GM19452 (cell line): Measurements from ENCODE around the gene ANKS1B.

Experiments used
- ATAC-seq: cut with Tn5 transposase; IDR thresholded peaks from one replicate; pipeline ENCODE4 v1.9.1; 2021; ENCODE audit not compliant: unreplicated experiment

The ANKS1B gene

DNA sequence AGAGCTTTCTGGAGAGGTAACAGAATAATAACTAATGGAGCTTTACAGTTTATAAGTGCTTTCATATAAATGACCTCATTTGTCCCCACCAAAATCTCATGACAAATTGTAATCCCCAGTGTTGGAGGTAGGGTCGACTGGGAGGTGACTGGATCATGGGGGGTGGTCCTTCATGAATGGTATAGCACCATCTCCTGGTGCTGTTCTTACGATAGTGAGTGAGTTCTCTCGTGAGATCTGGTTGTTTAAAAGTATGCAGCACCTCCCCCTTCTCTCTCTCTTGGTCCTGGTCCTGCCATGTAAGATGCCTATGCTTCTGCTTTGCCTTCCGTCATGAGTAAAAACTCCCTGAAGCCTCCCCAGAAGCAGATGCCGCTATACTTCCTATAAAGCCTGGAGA, 760.5 kb downstream of the ANKS1B start:
- ATAC-seq = no peak

DNA sequence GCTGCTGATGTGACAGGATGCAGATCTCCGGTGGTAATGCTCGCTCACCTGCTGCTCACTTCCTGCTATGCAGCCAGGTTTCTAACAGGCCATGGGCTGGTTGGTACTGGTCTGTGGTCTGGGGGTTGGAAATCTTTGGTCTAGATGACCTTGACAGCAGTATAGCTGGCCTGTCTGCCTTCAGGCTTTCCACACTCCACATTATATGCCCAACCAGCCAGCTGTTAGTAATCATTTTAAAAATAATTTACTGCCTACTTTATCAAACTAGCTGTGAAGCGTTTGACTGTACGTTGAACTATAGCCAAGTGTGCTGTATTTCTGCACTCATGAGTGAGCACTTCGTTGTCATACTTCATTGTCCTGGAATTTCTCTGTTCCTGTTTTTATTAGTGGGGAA, 761.2 kb downstream of the ANKS1B start:
- no peak for ATAC-seq

DNA sequence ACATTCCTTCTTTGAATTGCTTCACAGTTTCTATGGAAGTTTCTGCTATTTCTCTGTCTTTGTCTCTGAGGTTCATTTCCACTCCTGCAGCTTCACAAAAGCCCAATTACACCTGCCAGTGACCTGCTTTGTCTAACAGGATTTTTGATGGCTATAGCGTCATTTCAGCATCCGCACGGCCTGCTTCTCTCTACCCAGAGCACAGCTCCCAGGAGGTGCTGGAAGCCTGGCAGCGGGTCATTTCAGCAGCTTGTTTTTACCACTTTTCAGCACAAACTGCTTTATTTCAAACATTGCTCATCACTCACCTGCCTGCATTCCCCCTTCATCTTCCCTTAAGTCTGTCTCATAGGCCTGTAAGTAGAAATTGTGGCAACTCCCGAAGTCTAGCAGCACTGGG, 771.7 kb downstream of the ANKS1B start:
- ATAC-seq = no peak

DNA sequence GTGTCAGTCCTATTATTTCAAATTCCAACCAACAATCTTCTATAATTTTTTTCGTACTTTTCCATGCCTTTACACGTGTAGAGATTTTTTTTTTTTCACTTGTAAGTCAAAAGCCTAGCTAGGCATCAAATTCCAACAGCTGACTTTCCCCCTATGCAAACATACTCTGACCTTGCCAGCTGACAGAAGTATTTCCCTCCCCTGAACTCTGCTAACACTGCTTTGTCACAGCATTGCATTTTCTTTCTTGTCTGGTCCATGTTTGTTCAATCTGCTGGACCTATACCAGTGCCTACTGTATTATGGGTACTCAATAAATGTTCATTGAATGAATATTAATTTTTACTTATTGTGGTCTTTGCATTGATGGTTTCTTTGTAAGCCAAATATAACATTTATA, 772.5 kb downstream of the ANKS1B start:
- no peak for ATAC-seq

DNA sequence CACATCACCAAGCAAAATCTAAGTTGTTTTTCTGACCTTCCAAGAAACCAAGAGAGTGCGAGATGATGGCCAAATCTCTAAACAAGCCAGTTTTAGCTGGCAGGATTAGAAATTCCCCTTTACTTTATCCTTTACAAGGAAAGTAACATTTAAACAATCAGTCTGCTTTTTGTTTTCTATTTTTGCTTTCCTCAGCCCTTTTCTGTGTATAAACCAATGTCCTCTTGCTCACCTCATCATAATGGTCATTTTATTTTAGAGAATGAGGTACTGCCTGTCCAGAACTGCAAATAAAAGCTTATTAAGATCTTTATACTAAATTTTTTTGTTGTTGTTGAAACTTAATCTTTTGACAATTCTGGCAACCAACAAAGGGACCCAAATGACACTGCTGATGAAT, 779.6 kb downstream of the ANKS1B start:
- ATAC-seq = no peak

DNA sequence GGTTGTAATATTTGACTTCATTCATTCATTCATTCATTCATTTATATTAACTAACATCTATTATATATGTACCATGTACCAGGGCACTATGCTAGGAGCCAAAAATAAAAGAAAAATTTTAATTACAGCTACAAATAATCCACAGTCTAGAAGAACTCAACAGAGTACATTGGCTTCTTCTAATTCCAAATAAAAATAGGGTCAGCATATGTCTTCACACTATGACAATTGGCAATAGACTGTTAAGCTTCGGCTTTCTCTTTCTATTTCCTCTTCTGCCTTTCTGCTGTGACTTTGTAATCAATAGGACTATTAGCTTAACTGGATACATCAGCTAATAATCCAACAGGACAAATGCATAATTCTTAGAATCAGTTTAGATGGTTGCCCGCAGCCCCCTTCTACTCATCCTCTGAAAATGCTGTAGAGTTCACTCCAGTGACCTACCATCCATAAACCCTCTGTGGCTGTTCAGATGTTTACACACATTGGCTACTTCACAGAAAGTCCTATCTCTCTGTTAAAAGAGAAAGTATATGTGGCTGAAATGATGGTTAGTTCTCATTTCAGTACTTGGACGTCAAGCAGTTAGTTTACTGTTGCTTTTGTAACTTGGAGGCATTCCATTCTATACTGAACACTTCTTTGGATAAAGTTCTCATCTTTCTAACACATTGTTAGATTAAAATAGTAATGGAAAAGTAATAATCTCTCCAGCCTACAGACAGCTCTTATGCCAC, 782.7 kb downstream of the ANKS1B start:
- ATAC-seq = no peak

GRCh38 chr12:99200711-99201384, 783.9 kb downstream of the ANKS1B start:
- ATAC-seq = no peak

DNA sequence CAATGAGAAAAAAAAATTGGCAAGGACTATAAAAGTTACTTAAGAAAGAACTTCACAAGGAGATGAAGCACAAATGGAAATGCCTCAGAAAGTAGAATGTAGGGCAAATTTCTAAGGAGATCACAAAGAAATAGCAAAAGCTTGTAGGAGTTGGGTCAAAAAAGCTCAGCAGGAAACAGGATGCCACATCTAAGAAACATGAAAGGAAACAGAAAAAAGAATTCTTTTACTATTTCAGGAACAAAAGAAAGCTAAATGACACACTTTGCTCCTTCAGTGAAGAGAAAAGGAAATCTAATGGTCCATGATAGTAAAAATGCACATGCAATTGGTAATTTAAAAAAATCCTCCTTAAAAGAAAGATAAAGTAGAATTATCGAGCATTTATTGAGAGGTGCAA, 789.3 kb downstream of the ANKS1B start:
- ATAC-seq = no peak

- ATAC-seq = no peak
Observed at GRCh38 chr12:99192489-99192888, 792.2 kb downstream of the ANKS1B start.

- no peak for ATAC-seq
Observed at GRCh38 chr12:99176871-99177270, 807.9 kb downstream of the ANKS1B start.

- no peak for ATAC-seq
Observed at GRCh38 chr12:99170461-99170860, 814.3 kb downstream of the ANKS1B start.

DNA sequence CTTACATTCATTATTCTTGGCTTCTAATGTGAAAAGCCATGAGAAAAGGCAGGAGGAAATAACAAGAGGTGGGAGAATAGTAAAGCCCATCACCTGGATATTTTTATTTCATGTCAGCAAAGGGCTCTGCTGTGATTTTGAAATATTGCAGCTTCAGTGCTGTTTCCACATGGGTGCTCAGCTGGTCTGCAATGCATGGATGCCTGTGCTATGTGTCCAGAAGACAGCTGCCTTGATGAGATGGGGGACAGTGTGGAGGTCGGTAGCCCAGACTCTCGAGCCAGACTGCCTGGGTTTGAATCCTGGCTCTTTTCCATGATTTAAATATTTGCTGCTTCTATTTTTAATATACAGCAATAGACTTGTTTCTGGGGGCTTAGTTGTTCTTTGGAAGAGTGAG, 814.7 kb downstream of the ANKS1B start:
- ATAC-seq = no peak

DNA sequence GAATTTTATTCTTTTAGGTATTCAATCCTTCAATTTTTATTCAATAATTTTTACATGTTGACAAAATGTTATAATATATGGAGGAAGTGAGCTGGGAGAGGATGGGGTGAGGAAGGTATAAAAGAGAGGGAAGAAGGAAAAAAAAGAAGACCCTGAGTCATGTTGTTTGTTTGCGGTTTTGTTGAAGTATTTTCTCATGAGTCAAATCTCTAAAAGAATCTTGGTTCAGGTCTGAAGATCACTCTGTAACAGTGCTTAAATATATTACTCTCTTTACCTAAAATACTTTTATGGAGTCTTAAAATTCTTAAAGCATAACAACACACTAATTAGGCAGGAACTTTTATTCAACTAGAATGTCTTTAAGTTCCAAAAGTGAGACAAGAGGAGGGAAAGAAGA, 826.8 kb downstream of the ANKS1B start:
- no peak for ATAC-seq

DNA sequence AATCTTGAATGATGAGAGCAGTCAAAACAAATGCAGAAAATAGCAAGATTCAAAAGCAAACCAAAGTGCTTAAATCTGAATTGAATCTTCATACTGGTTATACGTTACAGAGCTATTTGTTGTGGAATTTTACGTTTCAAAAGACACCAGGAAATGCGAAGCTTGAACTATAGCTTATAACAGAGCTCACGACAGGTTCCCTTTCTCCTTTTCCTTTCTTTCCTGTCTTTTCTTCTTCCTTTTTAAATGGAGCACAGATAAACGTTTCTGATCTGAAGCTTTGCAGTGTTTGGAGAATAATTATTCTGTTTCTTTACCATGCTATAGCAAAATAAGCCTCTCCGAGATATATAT, 829.8 kb downstream of the ANKS1B start:
- ATAC-seq = no peak

DNA sequence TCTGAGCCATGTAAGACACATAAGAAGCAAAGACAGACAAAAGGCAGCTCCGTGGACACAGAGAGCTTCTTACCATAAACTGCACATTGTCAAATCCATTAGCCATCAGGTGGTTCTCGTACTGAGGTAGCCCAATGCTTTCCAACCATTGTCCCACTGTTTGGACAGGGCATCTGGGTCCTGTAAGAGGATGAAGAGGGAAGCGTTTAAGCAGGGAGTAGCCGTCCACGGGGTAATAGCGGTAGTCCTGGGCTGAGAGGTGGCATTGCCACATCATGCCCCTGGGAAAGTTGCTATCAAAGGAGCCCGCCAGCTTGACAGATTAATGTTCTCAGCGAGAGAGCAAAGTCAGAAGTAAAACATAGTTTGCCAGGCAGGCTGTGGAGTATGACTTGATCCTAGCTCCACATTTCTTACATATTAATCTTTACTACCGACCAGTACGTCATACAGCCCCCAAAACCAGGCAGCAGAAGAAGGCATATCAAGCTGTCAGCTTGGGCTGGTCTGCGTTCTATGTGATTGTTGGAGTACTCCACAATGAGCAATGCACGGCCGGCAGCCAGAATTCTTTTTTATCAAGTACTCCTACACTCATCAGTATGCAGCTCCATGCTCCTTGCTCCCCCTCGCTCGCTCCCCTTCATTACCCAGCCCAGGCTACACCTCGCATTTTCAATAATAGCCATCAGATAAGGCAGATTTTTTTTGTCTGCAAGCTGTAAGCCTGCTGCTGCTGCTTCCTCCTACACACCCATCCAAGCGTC, 830.3 kb downstream of the ANKS1B start:
- no peak for ATAC-seq

DNA sequence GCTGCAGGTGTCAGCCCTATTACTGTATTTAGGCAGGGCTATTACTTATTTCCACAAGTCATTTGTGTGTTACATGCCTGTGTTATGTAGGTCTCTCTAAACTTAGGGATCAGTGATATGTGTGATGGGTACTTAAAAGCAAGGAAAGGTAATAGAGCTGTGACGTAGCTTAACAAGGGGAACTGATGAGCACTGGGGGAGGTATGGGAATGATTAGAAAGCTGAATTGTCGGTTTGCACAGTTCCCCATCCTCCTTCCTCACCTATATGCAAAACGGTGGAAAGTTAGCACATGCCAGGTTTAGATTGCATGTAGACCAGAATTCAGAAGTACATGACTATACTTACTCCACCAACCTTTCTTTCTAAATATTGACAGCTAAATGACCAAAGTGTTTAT, 831.4 kb downstream of the ANKS1B start:
- ATAC-seq = no peak

DNA sequence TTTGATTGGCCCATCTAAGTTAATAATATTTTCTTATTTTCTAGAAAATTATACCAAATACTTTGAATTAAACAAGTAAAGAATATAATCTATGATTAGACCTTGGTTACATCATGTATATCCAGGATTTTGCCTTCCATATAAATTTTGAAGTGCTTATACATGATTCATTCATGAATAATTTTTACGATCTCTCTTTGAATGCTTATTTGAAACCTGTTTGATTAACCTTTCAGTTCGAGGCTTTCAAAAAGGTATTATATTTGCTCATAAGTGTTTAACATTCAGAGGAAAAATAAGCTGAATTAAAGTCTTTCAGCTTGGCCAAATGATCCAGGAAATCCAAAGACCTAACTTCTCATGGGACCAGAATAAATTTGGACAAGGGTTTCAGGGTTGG, 832.4 kb downstream of the ANKS1B start:
- no peak for ATAC-seq

- ATAC-seq = no peak
Observed at GRCh38 chr12:99151744-99152143, 833.0 kb downstream of the ANKS1B start.

GRCh38 chr12:99147130-99147529, 837.6 kb downstream of the ANKS1B start:
- ATAC-seq = no peak

GRCh38 chr12:99146730-99147129, 838.0 kb downstream of the ANKS1B start:
- ATAC-seq = no peak

DNA sequence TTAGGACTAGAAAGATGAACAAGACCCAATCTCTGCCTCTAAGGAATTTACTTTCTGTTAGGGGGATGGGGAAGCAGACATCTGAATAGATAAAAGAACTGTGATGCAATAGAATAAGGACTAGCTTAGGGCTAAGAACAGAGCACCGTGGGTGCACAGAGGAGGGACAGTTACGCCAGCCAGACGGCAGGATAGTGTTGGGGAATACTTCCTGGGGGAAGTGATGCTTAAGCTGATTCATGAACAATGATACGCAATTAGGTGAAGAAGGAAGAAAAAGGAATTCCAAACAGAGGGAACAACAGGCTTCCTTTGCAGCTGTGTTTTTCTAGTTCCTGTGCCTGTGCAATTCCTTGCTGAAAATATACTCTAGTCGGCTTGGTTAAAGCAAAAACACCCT, 838.6 kb downstream of the ANKS1B start:
- ATAC-seq = no peak

GRCh38 chr12:99142651-99143050, 842.1 kb downstream of the ANKS1B start:
- no peak for ATAC-seq
